ENCODE data around the gene IKZF3.

- TF ChIP-seq CTCF (optimal IDR thresholded peaks at IDR 0.05 in 1 of 3, IDR thresholded peaks at IDR 0.05 in 1 of 3, conservative IDR thresholded peaks at IDR 0.05 in 1 of 3; ENCODE audit: extremely low read depth in 1 of 3, insufficient read depth in 2 of 3, low read length in 3 of 3), result no peak
- TF ChIP-seq EZH2 (IDR thresholded peaks at IDR 0.05; ENCODE audit: low read length), result no peak
These were observed 2.9 kb downstream of the IKZF3 start for GRCh38 chr17:39861235-39861634.

Measured in keratinocyte (primary cell).